ENCODE measurements around the gene ABHD15.

ABHD15 gene

GRCh38 chr17:29514792-29515191 lies 52.0 kb downstream of the ABHD15 start:
- no peak for DNase-seq

- no peak for DNase-seq
Observed at GRCh38 chr17:29510953-29511352, 55.9 kb downstream of the ABHD15 start.
